HCT116 (cell line): Measurements from ENCODE around the gene FUCA2. TPM values are rescaled to one million over a fixed set of nuclear protein-coding genes. Genes with fewer than 3 reads are reported as not detected.

Experiments used
- ATAC-seq: fragments of 200-7000 bp; cut with Tn5 transposase; 2 replicates; pipeline ENCODE4 v1.9.1; 2020; ENCODE audit warnings: mild to moderate bottlenecking, moderate library complexity
- BruUV-seq: library from RNA; stranded (reverse); fragments of 400-500 nt; replicated peaks from 2 replicates; lab custom pipeline; 2021; lab: Mats Ljungman, UMichigan
- CTCF ChIA-PET: fragments of 300-600 bp; sonication (Branson Sonifier 250); formaldehyde crosslinking; loops from one replicate; lab custom pipeline; 2021; ENCODE audit warnings: antibody characterized with exemption; lab: Charles Lee
- POLR2A ChIA-PET: fragments of 300-600, 350-600 bp; sonication (Branson Sonifier 250); formaldehyde crosslinking; loops from one replicate; lab custom pipeline; 2021; ENCODE audit warnings: antibody characterized with exemption; lab: Charles Lee
- RAD21 ChIA-PET, 2 experiments: fragments of 300-600 bp; sonication (Branson Sonifier 250); formaldehyde crosslinking; loops; one replicate each; lab custom pipeline; 2023; ENCODE audit warnings: low total read pairs in 2 of 2; ENCODE audit not compliant: uncharacterized antibody in 2 of 2, unreplicated experiment in 2 of 2, low non-redundant PET in 1 of 2; lab: Charles Lee
- DNase-seq: peaks from one replicate; pipeline ENCODE4 v3.0.0-alpha.2; 2010; ENCODE audit warnings: low read depth, low spot score
- H2AFZ ChIP-seq: fragments of 200-600 bp; shearing (Covaris generic), sonication (generic); 2 replicates; pipeline ENCODE4 v1.6.1; 2017; ENCODE audit warnings: low read depth, mixed run types, mixed read lengths, antibody characterized with exemption, low read length; ENCODE audit not compliant: poor library complexity, severe bottlenecking
- H3K27ac ChIP-seq: 2 replicates; pipeline ENCODE4 v1.5.1; 2012; ENCODE audit warnings: low read depth, low read length
- H3K27me3 ChIP-seq: fragments of 200-600 bp; sonication (generic); 2 replicates; pipeline ENCODE4 v1.6.1; 2016; ENCODE audit warnings: mixed run types, low read length, mixed read lengths; ENCODE audit not compliant: insufficient read depth
- H3K36me3 ChIP-seq, 2 experiments: fragments of 200-500 bp in 1 of 2; fragments of 200-600 bp in 1 of 2; sonication (Bioruptor generic) in 1 of 2; sonication (generic) in 1 of 2; 2 replicates each; pipeline versions ENCODE4 v1.5.1 to v1.6.1; 2014 to 2016; ENCODE audit warnings: low read length in 2 of 2, inconsistent platforms in 1 of 2, mixed read lengths in 1 of 2, mixed run types in 1 of 2; ENCODE audit not compliant: insufficient read depth in 2 of 2, control insufficient read depth in 1 of 2
- H3K4me1 ChIP-seq, 2 experiments: fragments of 200-600 bp in 1 of 2; sonication (generic) in 1 of 2; 2 replicates each; pipeline versions ENCODE4 v1.5.1 to v1.6.1; 2012 to 2017; ENCODE audit warnings: low read length in 2 of 2, inconsistent platforms in 1 of 2, mild to moderate bottlenecking in 1 of 2, mixed read lengths in 1 of 2, mixed run types in 1 of 2, moderate library complexity in 1 of 2; ENCODE audit not compliant: insufficient read depth in 2 of 2, control insufficient read depth in 1 of 2
- H3K4me2 ChIP-seq: fragments of 200-600 bp; sonication (generic); 2 replicates; pipeline ENCODE4 v1.6.1; 2017; ENCODE audit warnings: mixed run types, low read length, mixed read lengths
- H3K4me3 ChIP-seq, 2 experiments: fragments of 200-600 bp in 1 of 2; sonication (generic) in 1 of 2; replicated peaks in 1 of 2; 2 replicates each; pipeline ENCODE4 v1.5.1; 2011 to 2016; ENCODE audit warnings: low read length in 2 of 2, control low read depth in 1 of 2, low read depth in 1 of 2, mild to moderate bottlenecking in 1 of 2, mixed read lengths in 1 of 2, mixed run types in 1 of 2
- H3K79me2 ChIP-seq: fragments of 200-600 bp; sonication (generic); 2 replicates; pipeline ENCODE4 v1.6.1; 2017; ENCODE audit warnings: mild to moderate bottlenecking, mixed run types, low read length, moderate library complexity, mixed read lengths; ENCODE audit not compliant: insufficient read depth
- H3K9ac ChIP-seq: fragments of 200-600 bp; sonication (generic); 2 replicates; pipeline ENCODE4 v1.6.1; 2016; ENCODE audit warnings: low read length, mixed read lengths
- H3K9me2 ChIP-seq: fragments of 200-600 bp; sonication (generic), shearing (Covaris generic); 2 replicates; pipeline ENCODE4 v1.6.1; 2017; ENCODE audit warnings: mixed run types, mild to moderate bottlenecking, moderate library complexity; ENCODE audit not compliant: insufficient read depth
- H3K9me3 ChIP-seq, 2 experiments: fragments of 200-500 bp in 1 of 2; fragments of 200-600 bp in 1 of 2; sonication (Bioruptor generic) in 1 of 2; sonication (generic) in 1 of 2; 2 replicates each; pipeline ENCODE4 v1.6.1; 2014 to 2017; ENCODE audit warnings: low read length in 2 of 2, mixed read lengths in 2 of 2, inconsistent platforms in 1 of 2, low read depth in 1 of 2, mild to moderate bottlenecking in 1 of 2, mixed run types in 1 of 2, moderate library complexity in 1 of 2; ENCODE audit not compliant: control insufficient read depth in 1 of 2, insufficient read depth in 1 of 2
- H4K20me1 ChIP-seq: fragments of 200-600 bp; sonication (generic), shearing (Covaris generic); 2 replicates; pipeline ENCODE4 v1.6.1; 2017; ENCODE audit warnings: mixed run types, mild to moderate bottlenecking, moderate library complexity; ENCODE audit not compliant: insufficient read depth
- EGR1 ChIP-seq: IDR thresholded peaks from 2 replicates; pipeline ENCODE4 v1.6.1; 2012; ENCODE audit warnings: low read depth
- EZH2 ChIP-seq: fragments of 200-600 bp; sonication (generic); IDR thresholded peaks from 2 replicates; pipeline ENCODE4 v1.6.1; 2017; ENCODE audit warnings: antibody characterized with exemption, mixed run types
- EZH2phosphoT487 ChIP-seq: fragments of 200-600 bp; IDR thresholded peaks from 2 replicates; pipeline ENCODE4 v1.6.1; 2018; ENCODE audit warnings: antibody characterized with exemption, borderline replicate concordance
- JUND ChIP-seq: IDR thresholded peaks from 2 replicates; pipeline ENCODE4 v1.6.1; 2012
- POLR2A ChIP-seq: IDR thresholded peaks from 2 replicates; pipeline ENCODE4 v1.7.0; 2011; ENCODE audit warnings: borderline replicate concordance; ENCODE audit not compliant: insufficient read depth, insufficient read length; ENCODE audit errors: extremely low read depth
- RAD21 ChIP-seq: IDR thresholded peaks from 2 replicates; pipeline ENCODE4 v1.6.1; 2012; ENCODE audit warnings: low read depth, mild to moderate bottlenecking
- SIN3A ChIP-seq: IDR thresholded peaks from 2 replicates; pipeline ENCODE4 v1.6.1; 2012; ENCODE audit warnings: low read depth
- SP1 ChIP-seq: IDR thresholded peaks from 2 replicates; pipeline ENCODE4 v1.6.1; 2012; ENCODE audit warnings: low read depth
- SRF ChIP-seq: IDR thresholded peaks from 2 replicates; pipeline ENCODE4 v1.6.1; 2012; ENCODE audit warnings: low read depth
- ZFX ChIP-seq: fragments of 450-650 bp; IDR thresholded peaks from 2 replicates; pipeline ENCODE4 v1.6.1; 2017
- ZNF274 ChIP-seq: fragments of 200-500 bp; sonication (Bioruptor generic); IDR thresholded peaks from 2 replicates; pipeline ENCODE4 v1.6.1; 2014; ENCODE audit warnings: mild to moderate bottlenecking, low read depth, low read length, inconsistent platforms
- intact Hi-C: fragments of 100-400 bp; cut with micrococcal nuclease; formaldehyde crosslinking; loops from 2 replicates; pipeline ENCODE4 v1.10.0; 2022
- total RNA-seq: library from RNA; stranded (reverse); gene quantifications from one replicate; pipeline ENCODE4 v1.2.1, GENCODE V29; 2021; ENCODE audit not compliant: unreplicated experiment
- TF ChIP-seq, protein P1 (sequence below): IDR thresholded peaks from 2 replicates; pipeline ENCODE4 v1.6.1; 2012
- TF ChIP-seq, protein P2 (sequence below): IDR thresholded peaks from 2 replicates; pipeline ENCODE4 v1.6.1; 2012; ENCODE audit warnings: low read depth
- TF ChIP-seq, protein P3 (sequence below), 3 experiments: fragments of 200-600 bp in 1 of 3; sonication (generic) in 1 of 3; IDR thresholded peaks in 2 of 3; conservative IDR thresholded peaks in 1 of 3; 2 replicates each; pipeline ENCODE4 v1.5.1; 2012 to 2017; ENCODE audit warnings: low read depth in 2 of 3, low read length in 2 of 3, antibody characterized with exemption in 1 of 3, borderline replicate concordance in 1 of 3, control low read depth in 1 of 3, mild to moderate bottlenecking in 1 of 3, mixed read lengths in 1 of 3, mixed run types in 1 of 3, moderate library complexity in 1 of 3; ENCODE audit not compliant: insufficient read depth in 1 of 3
- TF ChIP-seq, protein P4 (sequence below): IDR thresholded peaks from 2 replicates; pipeline ENCODE4 v1.6.1; 2011; ENCODE audit warnings: mild to moderate bottlenecking, low read length, moderate library complexity; ENCODE audit not compliant: insufficient replicate concordance; ENCODE audit errors: extremely low read depth

The FUCA2 gene
- total RNA-seq, 1 experiment from 2014 or later, result 75.4 TPM

DNA sequence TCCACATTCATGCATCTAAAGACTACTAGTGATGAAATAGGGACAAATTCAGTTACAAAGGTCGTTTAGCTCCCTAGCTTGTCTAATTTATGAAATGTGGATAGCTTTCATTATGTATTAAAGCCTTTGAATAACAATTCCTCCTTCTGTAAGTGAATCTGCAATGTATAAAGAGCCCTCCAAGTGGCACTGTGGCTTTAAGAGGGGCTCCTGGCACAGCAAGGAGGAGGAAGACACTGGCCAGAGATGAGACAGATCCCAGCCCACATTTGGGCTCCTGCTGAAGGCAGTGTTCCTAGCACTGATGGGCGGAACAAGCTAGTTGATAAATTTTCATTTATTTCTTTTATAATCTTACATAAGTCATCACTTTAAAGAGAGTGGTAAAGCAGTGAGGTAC, 17.6 kb upstream of the FUCA2 start:
- peak overlapping the region; percentile 28 for H2AFZ ChIP-seq
- H3K9ac ChIP-seq, result no peak overlapping the region
- no peaks in the 10 kb centered on the region for H3K9me2 ChIP-seq
- TF ChIP-seq, protein P1, sequence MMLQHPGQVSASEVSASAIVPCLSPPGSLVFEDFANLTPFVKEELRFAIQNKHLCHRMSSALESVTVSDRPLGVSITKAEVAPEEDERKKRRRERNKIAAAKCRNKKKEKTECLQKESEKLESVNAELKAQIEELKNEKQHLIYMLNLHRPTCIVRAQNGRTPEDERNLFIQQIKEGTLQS, result no peak
- TF ChIP-seq, protein P2, sequence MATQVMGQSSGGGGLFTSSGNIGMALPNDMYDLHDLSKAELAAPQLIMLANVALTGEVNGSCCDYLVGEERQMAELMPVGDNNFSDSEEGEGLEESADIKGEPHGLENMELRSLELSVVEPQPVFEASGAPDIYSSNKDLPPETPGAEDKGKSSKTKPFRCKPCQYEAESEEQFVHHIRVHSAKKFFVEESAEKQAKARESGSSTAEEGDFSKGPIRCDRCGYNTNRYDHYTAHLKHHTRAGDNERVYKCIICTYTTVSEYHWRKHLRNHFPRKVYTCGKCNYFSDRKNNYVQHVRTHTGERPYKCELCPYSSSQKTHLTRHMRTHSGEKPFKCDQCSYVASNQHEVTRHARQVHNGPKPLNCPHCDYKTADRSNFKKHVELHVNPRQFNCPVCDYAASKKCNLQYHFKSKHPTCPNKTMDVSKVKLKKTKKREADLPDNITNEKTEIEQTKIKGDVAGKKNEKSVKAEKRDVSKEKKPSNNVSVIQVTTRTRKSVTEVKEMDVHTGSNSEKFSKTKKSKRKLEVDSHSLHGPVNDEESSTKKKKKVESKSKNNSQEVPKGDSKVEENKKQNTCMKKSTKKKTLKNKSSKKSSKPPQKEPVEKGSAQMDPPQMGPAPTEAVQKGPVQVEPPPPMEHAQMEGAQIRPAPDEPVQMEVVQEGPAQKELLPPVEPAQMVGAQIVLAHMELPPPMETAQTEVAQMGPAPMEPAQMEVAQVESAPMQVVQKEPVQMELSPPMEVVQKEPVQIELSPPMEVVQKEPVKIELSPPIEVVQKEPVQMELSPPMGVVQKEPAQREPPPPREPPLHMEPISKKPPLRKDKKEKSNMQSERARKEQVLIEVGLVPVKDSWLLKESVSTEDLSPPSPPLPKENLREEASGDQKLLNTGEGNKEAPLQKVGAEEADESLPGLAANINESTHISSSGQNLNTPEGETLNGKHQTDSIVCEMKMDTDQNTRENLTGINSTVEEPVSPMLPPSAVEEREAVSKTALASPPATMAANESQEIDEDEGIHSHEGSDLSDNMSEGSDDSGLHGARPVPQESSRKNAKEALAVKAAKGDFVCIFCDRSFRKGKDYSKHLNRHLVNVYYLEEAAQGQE, result no peak
- TF ChIP-seq ZFX (no peak), JUND (no peak), POLR2A (no peak), SRF (no peak), SIN3A (no peak), EZH2 (no peak), RAD21 (peak; percentile 52; the same call in 1 of the 2 replicates), ZNF274 (no peak), EZH2phosphoT487 (no peak), SP1 (no peak), EGR1 (no peak)
- TF ChIP-seq, protein P3, sequence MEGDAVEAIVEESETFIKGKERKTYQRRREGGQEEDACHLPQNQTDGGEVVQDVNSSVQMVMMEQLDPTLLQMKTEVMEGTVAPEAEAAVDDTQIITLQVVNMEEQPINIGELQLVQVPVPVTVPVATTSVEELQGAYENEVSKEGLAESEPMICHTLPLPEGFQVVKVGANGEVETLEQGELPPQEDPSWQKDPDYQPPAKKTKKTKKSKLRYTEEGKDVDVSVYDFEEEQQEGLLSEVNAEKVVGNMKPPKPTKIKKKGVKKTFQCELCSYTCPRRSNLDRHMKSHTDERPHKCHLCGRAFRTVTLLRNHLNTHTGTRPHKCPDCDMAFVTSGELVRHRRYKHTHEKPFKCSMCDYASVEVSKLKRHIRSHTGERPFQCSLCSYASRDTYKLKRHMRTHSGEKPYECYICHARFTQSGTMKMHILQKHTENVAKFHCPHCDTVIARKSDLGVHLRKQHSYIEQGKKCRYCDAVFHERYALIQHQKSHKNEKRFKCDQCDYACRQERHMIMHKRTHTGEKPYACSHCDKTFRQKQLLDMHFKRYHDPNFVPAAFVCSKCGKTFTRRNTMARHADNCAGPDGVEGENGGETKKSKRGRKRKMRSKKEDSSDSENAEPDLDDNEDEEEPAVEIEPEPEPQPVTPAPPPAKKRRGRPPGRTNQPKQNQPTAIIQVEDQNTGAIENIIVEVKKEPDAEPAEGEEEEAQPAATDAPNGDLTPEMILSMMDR (IDR thresholded peaks at IDR 0.05 in 2 of 3, conservative IDR thresholded peaks at IDR 0.05 in 1 of 3; ENCODE audit: borderline replicate concordance in 1 of 3, insufficient read depth in 1 of 3, low read depth in 2 of 3, low read length in 2 of 3), result peak; percentile 15 to 42 (median 27); a peak in 4 of 6 replicates
- TF ChIP-seq, protein P4, sequence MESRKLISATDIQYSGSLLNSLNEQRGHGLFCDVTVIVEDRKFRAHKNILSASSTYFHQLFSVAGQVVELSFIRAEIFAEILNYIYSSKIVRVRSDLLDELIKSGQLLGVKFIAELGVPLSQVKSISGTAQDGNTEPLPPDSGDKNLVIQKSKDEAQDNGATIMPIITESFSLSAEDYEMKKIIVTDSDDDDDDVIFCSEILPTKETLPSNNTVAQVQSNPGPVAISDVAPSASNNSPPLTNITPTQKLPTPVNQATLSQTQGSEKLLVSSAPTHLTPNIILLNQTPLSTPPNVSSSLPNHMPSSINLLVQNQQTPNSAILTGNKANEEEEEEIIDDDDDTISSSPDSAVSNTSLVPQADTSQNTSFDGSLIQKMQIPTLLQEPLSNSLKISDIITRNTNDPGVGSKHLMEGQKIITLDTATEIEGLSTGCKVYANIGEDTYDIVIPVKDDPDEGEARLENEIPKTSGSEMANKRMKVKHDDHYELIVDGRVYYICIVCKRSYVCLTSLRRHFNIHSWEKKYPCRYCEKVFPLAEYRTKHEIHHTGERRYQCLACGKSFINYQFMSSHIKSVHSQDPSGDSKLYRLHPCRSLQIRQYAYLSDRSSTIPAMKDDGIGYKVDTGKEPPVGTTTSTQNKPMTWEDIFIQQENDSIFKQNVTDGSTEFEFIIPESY, result no peak
- no peaks in the 10 kb centered on the region for H4K20me1 ChIP-seq
- DNase-seq (no peak), ATAC-seq (peak; percentile 90)
- ChIA-PET CTCF (interaction anchor here (0.6 kb wide), 1 partner anchor 47 kb away, joined by 3 read pairs; no protein-coding TSS in a partner anchor), RAD21 (no interaction called here), POLR2A (no interaction called here)
- no peaks in the 10 kb centered on the region for H3K4me1 ChIP-seq
- no peaks in the 10 kb centered on the region for H3K79me2 ChIP-seq
- no peak overlapping the region for H3K4me2 ChIP-seq
- no TSS peak for BruUV-seq
- H3K4me3 ChIP-seq, result no peak overlapping the region
- intact Hi-C loops, result no loop called here
- H3K27ac ChIP-seq, result no peak overlapping the region
- no peaks in the 10 kb centered on the region for H3K36me3 ChIP-seq
- H3K27me3 ChIP-seq, result no peaks in the 10 kb centered on the region
- no peaks in the 10 kb centered on the region for H3K9me3 ChIP-seq
